IMR-90 (cell line): ENCODE measurements around the gene REPIN1. TPM values are rescaled to one million over a fixed set of nuclear protein-coding genes. Genes with fewer than 3 reads are reported as not detected.

Source experiments
- ATAC-seq: fragments of 200-7000 bp; cut with Tn5 transposase; 2 replicates; pipeline ENCODE4 v1.9.1; 2020; ENCODE audit warnings: low read depth, mild to moderate bottlenecking, moderate library complexity
- BruUV-seq: library from RNA; stranded (reverse); fragments of 400-500 nt; replicated peaks from 2 replicates; lab custom pipeline; 2021; lab: Mats Ljungman, UMichigan
- CTCF ChIA-PET: fragments of 300-600 bp; formaldehyde crosslinking; extraction: SDS; loops from one replicate; lab custom pipeline; 2021; ENCODE audit warnings: antibody characterized with exemption; lab: Yijun Ruan, JAX
- POLR2A ChIA-PET: fragments of 300-600 bp; sonication (Branson Sonifier 250); formaldehyde crosslinking; loops from one replicate; lab custom pipeline; 2022; ENCODE audit warnings: antibody characterized with exemption; ENCODE audit not compliant: unreplicated experiment; lab: Charles Lee
- DNase-seq: peaks from one replicate; pipeline ENCODE4 v3.0.0; 2013
- H2AFZ ChIP-seq: replicated peaks from 2 replicates; pipeline ENCODE3; 2013; ENCODE audit warnings: low read length, mild to moderate bottlenecking; ENCODE audit not compliant: poor library complexity
- H2AK5ac ChIP-seq: 2 replicates; pipeline ENCODE4 v1.6.1; 2013; ENCODE audit warnings: low read depth, low read length, inconsistent platforms
- H2AK9ac ChIP-seq: replicated peaks from 2 replicates; pipeline ENCODE3; 2013; ENCODE audit warnings: mild to moderate bottlenecking, low read depth, low read length, moderate library complexity; ENCODE audit not compliant: poor library complexity
- H2BK120ac ChIP-seq: 2 replicates; pipeline ENCODE4 v1.6.1; 2013; ENCODE audit warnings: low read depth, low read length, inconsistent platforms
- H2BK15ac ChIP-seq: 3 replicates; pipeline ENCODE4 v1.6.1; 2013; ENCODE audit warnings: low read depth, low read length, inconsistent platforms
- H2BK20ac ChIP-seq: 2 replicates; pipeline ENCODE4 v1.6.1; 2013; ENCODE audit warnings: low read depth, mild to moderate bottlenecking, inconsistent platforms, low read length, moderate library complexity
- H2BK5ac ChIP-seq: 2 replicates; pipeline ENCODE4 v1.6.1; 2013; ENCODE audit warnings: mild to moderate bottlenecking, low read depth, low read length, inconsistent platforms; ENCODE audit not compliant: poor library complexity, severe bottlenecking
- H3K14ac ChIP-seq: replicated peaks from 2 replicates; pipeline ENCODE4 v1.6.1; 2013; ENCODE audit warnings: low read depth, low read length, inconsistent platforms
- H3K18ac ChIP-seq: 2 replicates; pipeline ENCODE4 v1.6.1; 2013; ENCODE audit warnings: low read depth, low read length, control low read depth
- H3K23ac ChIP-seq: 2 replicates; pipeline ENCODE4 v1.6.1; 2013; ENCODE audit warnings: low read depth, low read length, inconsistent platforms
- H3K27ac ChIP-seq: 2 replicates; pipeline ENCODE4 v1.5.1; 2013; ENCODE audit warnings: mild to moderate bottlenecking, control low read depth, low read length; ENCODE audit not compliant: insufficient read depth
- H3K27me3 ChIP-seq: 2 replicates; pipeline ENCODE4 v1.6.1; 2013; ENCODE audit warnings: low read length; ENCODE audit not compliant: control insufficient read depth, insufficient read depth
- H3K36me3 ChIP-seq: 2 replicates; pipeline ENCODE4 v1.6.1; 2013; ENCODE audit warnings: low read length, mixed read lengths; ENCODE audit not compliant: control insufficient read depth, insufficient read depth
- H3K4ac ChIP-seq: 2 replicates; pipeline ENCODE4 v1.6.1; 2013; ENCODE audit warnings: low read depth, low read length, inconsistent platforms
- H3K4me1 ChIP-seq: 2 replicates; pipeline ENCODE4 v1.6.1; 2013; ENCODE audit warnings: low read length, mixed read lengths; ENCODE audit not compliant: control insufficient read depth, insufficient read depth
- H3K4me2 ChIP-seq: 2 replicates; pipeline ENCODE4 v1.6.1; 2013; ENCODE audit warnings: low read depth, mild to moderate bottlenecking, control low read depth, low read length, moderate library complexity
- H3K4me3 ChIP-seq: 2 replicates; pipeline ENCODE4 v1.5.1; 2013; ENCODE audit warnings: low read depth, mild to moderate bottlenecking, control low read depth, low read length, moderate library complexity; ENCODE audit not compliant: insufficient read depth
- H3K56ac ChIP-seq: 2 replicates; pipeline ENCODE4 v1.6.1; 2013; ENCODE audit warnings: low read length, inconsistent platforms; ENCODE audit not compliant: insufficient read depth; ENCODE audit errors: extremely low read depth
- H3K79me1 ChIP-seq, 2 experiments: 2 replicates each; pipeline ENCODE4 v1.6.1; 2013; ENCODE audit warnings: low read length in 2 of 2, inconsistent platforms in 1 of 2, low read depth in 1 of 2
- H3K9ac ChIP-seq: 2 replicates; pipeline ENCODE4 v1.6.1; 2013; ENCODE audit warnings: low read depth, low read length, control low read depth
- H3K9me1 ChIP-seq: 2 replicates; pipeline ENCODE4 v1.6.1; 2013; ENCODE audit warnings: low read length, inconsistent platforms; ENCODE audit not compliant: insufficient read depth
- H3K9me3 ChIP-seq: 2 replicates; pipeline ENCODE4 v1.6.1; 2013; ENCODE audit warnings: low read length; ENCODE audit not compliant: control insufficient read depth, insufficient read depth
- H4K20me1 ChIP-seq: 2 replicates; pipeline ENCODE4 v1.6.1; 2013; ENCODE audit warnings: low read length, inconsistent platforms; ENCODE audit not compliant: insufficient read depth
- H4K5ac ChIP-seq: 2 replicates; pipeline ENCODE4 v1.6.1; 2013; ENCODE audit warnings: mild to moderate bottlenecking, low read depth, low read length, control low read depth
- H4K8ac ChIP-seq, 2 experiments: 2 replicates each; pipeline ENCODE4 v1.6.1; 2013; ENCODE audit warnings: low read depth in 2 of 2, low read length in 2 of 2, control low read depth in 1 of 2, inconsistent platforms in 1 of 2
- H4K91ac ChIP-seq: 2 replicates; pipeline ENCODE4 v1.6.1; 2013; ENCODE audit warnings: low read depth, low read length, inconsistent platforms; ENCODE audit not compliant: insufficient read depth
- BHLHE40 ChIP-seq: fragments of 150-350 bp; IDR thresholded peaks from 2 replicates; pipeline ENCODE4 v1.6.1; 2016; ENCODE audit warnings: mild to moderate bottlenecking, low read depth, low read length
- CEBPB ChIP-seq: IDR thresholded peaks from 2 replicates; pipeline ENCODE4 v1.6.1; 2012; ENCODE audit warnings: low read depth, low read length, improper control_type of control experiment
- CHD1 ChIP-seq: IDR thresholded peaks from 2 replicates; pipeline ENCODE4 v1.6.1; 2012; ENCODE audit warnings: low read depth, low read length, improper control_type of control experiment
- FOS ChIP-seq: fragments of 150-350 bp; IDR thresholded peaks from 2 replicates; pipeline ENCODE4 v1.6.1; 2016; ENCODE audit warnings: low read depth, low read length
- MAFK ChIP-seq: IDR thresholded peaks from 2 replicates; pipeline ENCODE4 v1.6.1; 2012; ENCODE audit warnings: low read depth, low read length, improper control_type of control experiment
- MXI1 ChIP-seq: IDR thresholded peaks from 2 replicates; pipeline ENCODE4 v1.6.1; 2012; ENCODE audit warnings: low read depth, mild to moderate bottlenecking, low read length, moderate library complexity, borderline replicate concordance
- NFE2L2 ChIP-seq: fragments of 150-350 bp; IDR thresholded peaks from 2 replicates; pipeline ENCODE4 v1.6.1; 2016; ENCODE audit warnings: low read depth, mild to moderate bottlenecking, low read length
- POLR2A ChIP-seq: IDR thresholded peaks from 2 replicates; pipeline ENCODE4 v1.6.1; 2012; ENCODE audit warnings: mild to moderate bottlenecking, low read depth, low read length
- RAD21 ChIP-seq: IDR thresholded peaks from 2 replicates; pipeline ENCODE4 v1.6.1; 2012; ENCODE audit warnings: low read length, improper control_type of control experiment
- RCOR1 ChIP-seq: IDR thresholded peaks from 2 replicates; pipeline ENCODE4 v1.6.1; 2012; ENCODE audit warnings: mild to moderate bottlenecking, low read length, improper control_type of control experiment; ENCODE audit not compliant: insufficient replicate concordance
- SMC3 ChIP-seq: fragments of 150-350 bp; IDR thresholded peaks from 2 replicates; pipeline ENCODE4 v1.6.1; 2016; ENCODE audit warnings: low read depth, mild to moderate bottlenecking, antibody characterized with exemption, low read length, moderate library complexity
- WGBS, 2 experiments: methylation state at CpG; one replicate each; pipeline versions ENCODE4 v1.1.5 to v1.1.7; 2013; ENCODE audit warnings: missing lambda C conversion rate in 2 of 2; ENCODE audit not compliant: insufficient read length in 1 of 2; ENCODE audit errors: extremely low coverage in 2 of 2; 5-methylcytosine and 5-hydroxymethylcytosine counted together
- dilution Hi-C: fragments of 300-500 bp; cut with HindIII; formaldehyde crosslinking; loops from one replicate; pipeline ENCODE4 v1.14.3; 2018; ENCODE audit warnings: low sequenced_read_pairs; ENCODE audit not compliant: unreplicated experiment
- in situ Hi-C: fragments of 300-500 bp; cut with MboI; formaldehyde crosslinking; loops from 3 replicates; pipeline ENCODE4 v1.14.3; 2019; ENCODE audit warnings: low sequenced_read_pairs, inconsistent platforms, mixed read lengths
- intact Hi-C: fragments of 100-400 bp; cut with micrococcal nuclease; formaldehyde crosslinking; loops from 2 replicates; pipeline ENCODE4 v1.10.0; 2022
- polyA plus RNA-seq, 3 experiments: library from polyadenylated mRNA; depleted of rRNA; stranded (reverse); fragments of >200 nt; gene quantifications; 2 replicates each; pipeline ENCODE4 v1.2.3, GENCODE V29; 2012; ENCODE audit warnings: low replicate concordance in 1 of 3
- total RNA-seq: library from RNA; depleted of rRNA; stranded (reverse); fragments of >200 nt; gene quantifications from 2 replicates; pipeline ENCODE4 v1.2.3, GENCODE V29; 2012
- TF ChIP-seq, protein P1 (sequence below): conservative IDR thresholded peaks from 2 replicates; pipeline ENCODE4 v1.5.1; 2012; ENCODE audit warnings: mild to moderate bottlenecking, low read depth, low read length, improper control_type of control experiment
- TF ChIP-seq, protein P2 (sequence below): fragments of 150-350 bp; IDR thresholded peaks from 2 replicates; pipeline ENCODE4 v1.6.1; 2017; ENCODE audit warnings: mild to moderate bottlenecking, antibody characterized with exemption, low read length, low read depth
- TF ChIP-seq, protein P3 (sequence below): fragments of 150-350 bp; IDR thresholded peaks from 2 replicates; pipeline ENCODE4 v1.6.1; 2016; ENCODE audit warnings: low read depth, mild to moderate bottlenecking, low read length, moderate library complexity, borderline replicate concordance

Gene REPIN1
- total and polyA plus RNA-seq, 2 of the 4 experiments (the other 2 are of a cell fraction): 19.4 to 50.6 TPM

DNA sequence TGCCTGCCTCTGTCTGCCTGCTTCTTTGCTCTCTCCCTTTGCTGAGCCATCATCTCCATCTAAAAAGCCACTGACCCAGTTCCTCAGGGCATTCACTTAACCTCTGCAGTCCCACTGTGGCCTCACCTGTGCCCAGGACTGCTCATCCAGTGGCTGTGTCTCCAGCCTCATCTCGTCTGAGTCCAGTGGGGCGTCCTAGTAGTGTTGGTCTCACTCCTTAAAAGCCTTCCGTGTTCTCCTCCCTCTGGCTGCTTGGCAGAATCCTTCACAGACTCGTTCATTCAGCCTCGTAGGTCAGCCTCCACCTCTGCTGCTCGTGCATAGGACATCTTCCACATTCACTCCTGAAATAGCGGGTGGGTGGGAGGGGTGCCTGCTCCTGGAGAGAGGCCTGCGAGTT is 34.5 kb upstream of the REPIN1 start:
- Histone ChIP-seq H2AK9ac (no peak overlapping the region), H3K9me1 (peaks cover 8% of the 10 kb centered on the region; the same call in 1 of the 2 replicates), H2BK20ac (peak overlapping the region; percentile 74), H4K20me1 (no peaks in the 10 kb centered on the region), H3K9me3 (no peaks in the 10 kb centered on the region), H4K91ac (peak overlapping the region; percentile 85; the same call in 1 of the 2 replicates), H3K14ac (peak overlapping the region; percentile 45; the same call in 1 of the 2 replicates), H3K4ac (peak overlapping the region; percentile 41), H3K27me3 (no peaks in the 10 kb centered on the region), H3K4me1 (peaks cover 16% of the 10 kb centered on the region), H4K5ac (peak overlapping the region; percentile 76), H3K4me2 (no peak overlapping the region), H3K9ac (no peak overlapping the region), H2BK5ac (no peak overlapping the region), H3K36me3 (no peaks in the 10 kb centered on the region), H3K23ac (no peak overlapping the region), H3K4me3 (no peak overlapping the region), H2AFZ (no peak overlapping the region), H3K56ac (no peak overlapping the region), H3K79me1 (no peaks in the 10 kb centered on the region), H2AK5ac (peak overlapping the region; percentile 80), H4K8ac (no peak overlapping the region), H3K27ac (peak overlapping the region; percentile 14; the same call in 1 of the 2 replicates), H2BK15ac (peak overlapping the region; percentile 58; the same call in 2 of the 3 replicates), H2BK120ac (peak overlapping the region; percentile 79), H3K18ac (peak overlapping the region; percentile 9; the same call in 1 of the 2 replicates)
- BruUV-seq: no TSS peak
- ATAC-seq: no peak
- POLR2A ChIA-PET: no interaction called here
- no peak for DNase-seq
- TF ChIP-seq BHLHE40 (no peak), RCOR1 (no peak), SMC3 (no peak), FOS (no peak), MAFK (no peak), CHD1 (no peak), MXI1 (no peak), POLR2A (no peak), RAD21 (no peak), NFE2L2 (no peak), CEBPB (no peak)
- TF ChIP-seq, protein P1, sequence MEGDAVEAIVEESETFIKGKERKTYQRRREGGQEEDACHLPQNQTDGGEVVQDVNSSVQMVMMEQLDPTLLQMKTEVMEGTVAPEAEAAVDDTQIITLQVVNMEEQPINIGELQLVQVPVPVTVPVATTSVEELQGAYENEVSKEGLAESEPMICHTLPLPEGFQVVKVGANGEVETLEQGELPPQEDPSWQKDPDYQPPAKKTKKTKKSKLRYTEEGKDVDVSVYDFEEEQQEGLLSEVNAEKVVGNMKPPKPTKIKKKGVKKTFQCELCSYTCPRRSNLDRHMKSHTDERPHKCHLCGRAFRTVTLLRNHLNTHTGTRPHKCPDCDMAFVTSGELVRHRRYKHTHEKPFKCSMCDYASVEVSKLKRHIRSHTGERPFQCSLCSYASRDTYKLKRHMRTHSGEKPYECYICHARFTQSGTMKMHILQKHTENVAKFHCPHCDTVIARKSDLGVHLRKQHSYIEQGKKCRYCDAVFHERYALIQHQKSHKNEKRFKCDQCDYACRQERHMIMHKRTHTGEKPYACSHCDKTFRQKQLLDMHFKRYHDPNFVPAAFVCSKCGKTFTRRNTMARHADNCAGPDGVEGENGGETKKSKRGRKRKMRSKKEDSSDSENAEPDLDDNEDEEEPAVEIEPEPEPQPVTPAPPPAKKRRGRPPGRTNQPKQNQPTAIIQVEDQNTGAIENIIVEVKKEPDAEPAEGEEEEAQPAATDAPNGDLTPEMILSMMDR: no peak
- TF ChIP-seq, protein P2, sequence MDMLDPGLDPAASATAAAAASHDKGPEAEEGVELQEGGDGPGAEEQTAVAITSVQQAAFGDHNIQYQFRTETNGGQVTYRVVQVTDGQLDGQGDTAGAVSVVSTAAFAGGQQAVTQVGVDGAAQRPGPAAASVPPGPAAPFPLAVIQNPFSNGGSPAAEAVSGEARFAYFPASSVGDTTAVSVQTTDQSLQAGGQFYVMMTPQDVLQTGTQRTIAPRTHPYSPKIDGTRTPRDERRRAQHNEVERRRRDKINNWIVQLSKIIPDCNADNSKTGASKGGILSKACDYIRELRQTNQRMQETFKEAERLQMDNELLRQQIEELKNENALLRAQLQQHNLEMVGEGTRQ: no peak
- TF ChIP-seq, protein P3, sequence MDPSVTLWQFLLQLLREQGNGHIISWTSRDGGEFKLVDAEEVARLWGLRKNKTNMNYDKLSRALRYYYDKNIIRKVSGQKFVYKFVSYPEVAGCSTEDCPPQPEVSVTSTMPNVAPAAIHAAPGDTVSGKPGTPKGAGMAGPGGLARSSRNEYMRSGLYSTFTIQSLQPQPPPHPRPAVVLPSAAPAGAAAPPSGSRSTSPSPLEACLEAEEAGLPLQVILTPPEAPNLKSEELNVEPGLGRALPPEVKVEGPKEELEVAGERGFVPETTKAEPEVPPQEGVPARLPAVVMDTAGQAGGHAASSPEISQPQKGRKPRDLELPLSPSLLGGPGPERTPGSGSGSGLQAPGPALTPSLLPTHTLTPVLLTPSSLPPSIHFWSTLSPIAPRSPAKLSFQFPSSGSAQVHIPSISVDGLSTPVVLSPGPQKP: no peak
- CTCF ChIA-PET: no interaction called here
- intact Hi-C loops (no loop called here), dilution Hi-C loops (no loop called here), in situ Hi-C loops (no loop called here)
- 76% methylated on average over 4 of the region's 8 CpGs; no CpG with 5 or more reads in 1 of the 2 experiments for WGBS, 2 experiments
